IPS DF 6.9 (cell line): ENCODE results near the gene ACACA.

Experiments
- DNase-seq: peaks from one replicate; pipeline ENCODE4 v3.0.0-alpha.2; 2013; ENCODE audit warnings: low read depth, low spot score
- H3K27ac ChIP-seq: one replicate; pipeline ENCODE4 v1.5.1; 2013; ENCODE audit warnings: low read length, control low read depth
- H3K27me3 ChIP-seq: 2 replicates; pipeline ENCODE4 v1.6.1; 2013; ENCODE audit warnings: mild to moderate bottlenecking, low read length; ENCODE audit not compliant: control insufficient read depth, insufficient read depth
- H3K36me3 ChIP-seq: 2 replicates; pipeline ENCODE4 v1.6.1; 2013; ENCODE audit warnings: low read length; ENCODE audit not compliant: control insufficient read depth, insufficient read depth
- H3K4me1 ChIP-seq: 2 replicates; pipeline ENCODE4 v1.6.1; 2013; ENCODE audit warnings: low read length; ENCODE audit not compliant: control insufficient read depth, insufficient read depth
- H3K4me3 ChIP-seq: 2 replicates; pipeline ENCODE4 v1.5.1; 2013; ENCODE audit warnings: mild to moderate bottlenecking, low read length
- H3K9me3 ChIP-seq: 2 replicates; pipeline ENCODE4 v1.6.1; 2013; ENCODE audit warnings: low read length, inconsistent platforms; ENCODE audit not compliant: control insufficient read depth, insufficient read depth
- WGBS: extraction: QIAGEN DNeasy Blood & Tissue Kit; methylation state at CpG from one replicate; pipeline ENCODE4 v1.1.7; 2013; ENCODE audit warnings: mixed read lengths, missing lambda C conversion rate; ENCODE audit not compliant: insufficient read length, insufficient coverage; 5-methylcytosine and 5-hydroxymethylcytosine counted together

Gene ACACA

GRCh38 chr17:37066322-37067255, 340.0 kb downstream of the ACACA start:
- Histone ChIP-seq H3K27me3 (no peaks in the 10 kb centered on the region), H3K4me3 (no peak overlapping the region), H3K4me1 (peaks cover 23% of the 10 kb centered on the region), H3K9me3 (no peaks in the 10 kb centered on the region), H3K36me3 (no peaks in the 10 kb centered on the region), H3K27ac (no peak overlapping the region)
- WGBS, result no CpG with 5 or more reads among the region's 25 CpGs
- DNase-seq, result no peak

GRCh38 chr17:37065486-37066321, 340.9 kb downstream of the ACACA start:
- H3K27me3 ChIP-seq, result no peaks in the 10 kb centered on the region
- H3K36me3 ChIP-seq, result no peaks in the 10 kb centered on the region
- no peak for DNase-seq
- H3K9me3 ChIP-seq, result no peaks in the 10 kb centered on the region
- peaks cover 23% of the 10 kb centered on the region for H3K4me1 ChIP-seq
- WGBS, result no CpG with 5 or more reads among the region's 23 CpGs
- H3K4me3 ChIP-seq, result no peak overlapping the region
- H3K27ac ChIP-seq, result no peak overlapping the region

DNA sequence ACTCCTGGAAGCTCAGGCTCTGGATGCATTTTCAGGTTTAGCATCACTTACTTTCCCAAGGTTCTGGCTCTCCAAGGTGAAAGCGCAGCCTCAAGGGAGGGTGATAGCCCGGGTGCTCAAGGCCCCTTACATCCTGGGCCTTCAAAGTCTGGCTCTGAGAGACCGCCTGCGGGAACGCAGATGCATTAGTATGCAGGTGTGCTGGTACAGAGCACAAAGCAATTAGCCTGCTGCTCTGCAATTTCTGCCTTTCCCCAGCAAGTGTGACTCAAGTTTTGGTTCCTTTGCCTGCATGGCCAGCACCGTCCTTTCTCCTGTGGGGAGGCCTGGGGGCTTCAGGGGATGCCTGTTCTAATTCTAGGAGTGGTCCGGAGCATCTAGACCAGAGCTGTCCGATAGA, 341.7 kb downstream of the ACACA start:
- no peak for DNase-seq
- Histone ChIP-seq H3K27me3 (no peaks in the 10 kb centered on the region), H3K4me1 (peaks cover 23% of the 10 kb centered on the region), H3K36me3 (no peaks in the 10 kb centered on the region), H3K4me3 (no peak overlapping the region), H3K27ac (no peak overlapping the region), H3K9me3 (no peaks in the 10 kb centered on the region)
- no CpG with 5 or more reads among the region's 8 CpGs for WGBS

DNA sequence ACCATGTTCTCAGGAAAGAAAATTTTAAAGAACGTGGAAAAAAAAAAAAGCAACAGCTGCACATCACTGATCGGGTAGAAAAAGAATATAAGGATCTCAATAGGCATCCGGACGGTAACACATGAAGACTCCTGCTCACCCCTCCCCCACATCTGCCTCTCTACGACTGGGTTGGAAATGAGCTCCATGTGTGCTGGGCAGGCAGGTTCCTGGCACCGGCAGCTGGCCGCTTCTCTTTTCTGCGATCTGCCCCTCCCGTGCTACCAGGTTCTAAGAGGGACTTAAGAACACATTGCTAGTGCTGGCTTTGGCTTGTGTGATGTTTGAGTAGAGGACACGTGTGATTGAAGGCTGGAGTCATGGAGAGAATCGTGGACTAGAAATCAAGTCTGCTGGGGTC, 342.4 kb downstream of the ACACA start:
- Histone ChIP-seq H3K27me3 (no peaks in the 10 kb centered on the region), H3K4me1 (peaks cover 23% of the 10 kb centered on the region), H3K36me3 (no peaks in the 10 kb centered on the region), H3K27ac (no peak overlapping the region), H3K9me3 (no peaks in the 10 kb centered on the region), H3K4me3 (no peak overlapping the region)
- WGBS, result no CpG with 5 or more reads among the region's 11 CpGs
- DNase-seq, result no peak

- no peaks in the 10 kb centered on the region for H3K36me3 ChIP-seq
- H3K4me3 ChIP-seq, result no peak overlapping the region
- peaks cover 18% of the 10 kb centered on the region for H3K4me1 ChIP-seq
- no CpG with 5 or more reads among the region's 9 CpGs for WGBS
- H3K9me3 ChIP-seq, result no peaks in the 10 kb centered on the region
- DNase-seq, result no peak
- no peaks in the 10 kb centered on the region for H3K27me3 ChIP-seq
- H3K27ac ChIP-seq, result no peak overlapping the region
Measured at GRCh38 chr17:37062021-37062420, 344.6 kb downstream of the ACACA start.

GRCh38 chr17:37060928-37061327, 345.7 kb downstream of the ACACA start:
- WGBS, result no CpG with 5 or more reads among the region's 7 CpGs
- DNase-seq, result no peak

DNA sequence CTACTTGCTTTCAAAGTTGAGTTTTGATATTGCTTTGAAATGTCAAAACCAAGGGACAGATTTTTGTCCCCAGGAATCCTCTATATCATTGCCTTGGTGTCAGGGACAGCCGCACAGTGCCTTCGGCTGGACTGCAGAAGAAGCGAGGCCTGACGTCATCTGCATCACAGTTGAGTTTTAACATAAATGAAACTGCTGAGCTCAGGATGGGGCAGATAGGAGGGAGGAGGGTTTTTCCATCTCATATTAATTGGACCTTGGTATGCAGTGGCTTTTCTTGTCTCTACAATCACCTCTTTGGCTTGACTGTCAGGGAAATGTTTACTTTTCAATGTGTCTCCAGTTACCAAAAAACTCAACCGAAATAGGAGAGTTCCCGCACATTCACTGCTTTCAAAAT, 346.5 kb downstream of the ACACA start:
- peaks cover 7% of the 10 kb centered on the region for H3K4me1 ChIP-seq
- no peaks in the 10 kb centered on the region for H3K36me3 ChIP-seq
- no peaks in the 10 kb centered on the region for H3K9me3 ChIP-seq
- no peak overlapping the region for H3K27ac ChIP-seq
- no peak for DNase-seq
- no peaks in the 10 kb centered on the region for H3K27me3 ChIP-seq
- no peak overlapping the region for H3K4me3 ChIP-seq
- whole genome bisulfite sequencing, result no CpG with 5 or more reads among the region's 6 CpGs

More at GRCh38 chr17:37060928-37061327, 345.7 kb downstream of the ACACA start:
- no peaks in the 10 kb centered on the region for H3K36me3 ChIP-seq
- H3K4me3 ChIP-seq, result no peak overlapping the region
- H3K27ac ChIP-seq, result no peak overlapping the region
- no peaks in the 10 kb centered on the region for H3K9me3 ChIP-seq
- peaks cover 13% of the 10 kb centered on the region for H3K4me1 ChIP-seq
- H3K27me3 ChIP-seq, result no peaks in the 10 kb centered on the region

DNA sequence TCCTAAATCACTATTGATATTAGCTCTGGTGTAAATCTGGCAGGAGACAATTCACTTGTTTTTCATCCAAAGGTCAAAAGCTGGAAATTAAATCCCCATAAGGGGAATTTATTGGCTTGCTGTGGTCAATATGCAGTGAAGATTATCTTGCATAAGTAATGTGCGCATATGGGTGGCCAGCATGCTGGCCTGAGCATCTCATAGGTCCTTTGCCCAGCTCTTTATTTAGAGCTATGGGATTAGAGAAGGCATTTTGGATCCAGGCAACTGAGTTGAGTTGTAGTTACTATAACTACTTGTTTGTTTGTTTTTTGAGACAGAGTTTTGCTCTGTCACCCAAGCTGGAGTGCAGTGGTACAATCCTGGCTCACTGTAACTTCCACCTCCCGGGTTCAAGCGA, 347.1 kb downstream of the ACACA start:
- H3K36me3 ChIP-seq, result no peaks in the 10 kb centered on the region
- WGBS, result no CpG with 5 or more reads among the region's 3 CpGs
- no peak for DNase-seq
- H3K4me1 ChIP-seq, result peaks cover 5% of the 10 kb centered on the region
- H3K27me3 ChIP-seq, result no peaks in the 10 kb centered on the region
- H3K9me3 ChIP-seq, result no peaks in the 10 kb centered on the region
- no peak overlapping the region for H3K27ac ChIP-seq
- H3K4me3 ChIP-seq, result no peak overlapping the region

GRCh38 chr17:37056622-37057021, 350.0 kb downstream of the ACACA start:
- no CpG with 5 or more reads among the region's 18 CpGs for WGBS
- Histone ChIP-seq H3K4me1 (peaks cover 1% of the 10 kb centered on the region; the same call in 1 of the 2 replicates), H3K36me3 (no peaks in the 10 kb centered on the region)

DNA sequence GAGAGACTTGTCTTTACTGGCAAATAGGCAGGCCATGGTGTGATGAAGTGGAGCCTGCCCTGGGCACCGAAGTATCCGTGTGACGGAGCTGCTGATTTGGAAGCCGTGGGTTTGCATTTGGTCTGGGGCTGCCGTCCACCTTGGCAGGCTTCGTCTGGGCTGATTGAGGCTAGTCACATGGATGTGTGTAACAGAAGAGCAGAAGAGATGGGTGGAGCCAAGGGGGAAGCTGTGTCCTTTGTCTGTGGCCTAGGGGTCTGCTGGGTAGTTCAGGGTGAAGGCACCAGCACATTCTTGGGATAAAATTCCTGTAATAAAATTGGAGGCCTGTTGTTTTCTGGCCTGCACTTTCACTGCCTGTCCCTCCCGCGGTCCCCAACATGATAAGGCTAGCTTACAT, 351.7 kb downstream of the ACACA start:
- no peak for DNase-seq
- no CpG with 5 or more reads among the region's 8 CpGs for WGBS
- H3K4me1 ChIP-seq, result peaks cover 1% of the 10 kb centered on the region; the same call in 1 of the 2 replicates
- H3K27ac ChIP-seq, result no peak overlapping the region
- H3K9me3 ChIP-seq, result no peaks in the 10 kb centered on the region
- no peaks in the 10 kb centered on the region for H3K36me3 ChIP-seq
- H3K27me3 ChIP-seq, result no peaks in the 10 kb centered on the region
- no peak overlapping the region for H3K4me3 ChIP-seq

More at GRCh38 chr17:37056622-37057021, 350.0 kb downstream of the ACACA start:
- no peak for DNase-seq
- Histone ChIP-seq H3K27ac (no peak overlapping the region), H3K4me3 (no peak overlapping the region), H3K9me3 (no peaks in the 10 kb centered on the region), H3K27me3 (no peaks in the 10 kb centered on the region)
